DMS53 treated with DMSO at 0.1 percent for 48 hours (cell line): ENCODE results near the gene ABHD12B.
"Not testable (repeated sequence)": the region's sequence is repeated elsewhere in the genome, so short reads cannot be mapped to it uniquely, and the experiment has no call there.

ENCODE experiments used
- DNase-seq: peaks from one replicate; lab custom pipeline; 2025; ENCODE audit not compliant: unreplicated experiment; lab: John Stamatoyannopoulos, UW

Gene ABHD12B

DNA sequence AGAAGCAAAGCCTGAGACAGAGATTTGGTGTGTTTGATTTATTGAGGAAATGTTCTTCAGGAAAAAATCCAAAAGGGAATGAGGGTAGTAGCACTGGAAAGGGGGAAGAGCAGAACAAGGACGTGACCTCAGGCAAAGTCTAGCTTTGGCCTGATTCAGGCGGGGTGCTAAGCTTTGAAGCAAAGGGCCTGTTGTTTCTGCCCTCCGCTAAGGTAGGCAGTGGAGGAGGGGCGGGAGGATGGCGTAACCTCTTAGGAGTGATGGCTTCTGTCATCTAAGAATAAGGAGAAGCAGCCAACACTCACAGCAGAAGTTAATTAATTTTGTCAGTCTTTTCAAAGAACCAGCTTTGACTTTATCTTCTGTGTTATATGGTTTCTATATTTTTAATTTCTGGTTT lies 20.4 kb downstream of the ABHD12B start:
- DNase-seq = no peak

DNA sequence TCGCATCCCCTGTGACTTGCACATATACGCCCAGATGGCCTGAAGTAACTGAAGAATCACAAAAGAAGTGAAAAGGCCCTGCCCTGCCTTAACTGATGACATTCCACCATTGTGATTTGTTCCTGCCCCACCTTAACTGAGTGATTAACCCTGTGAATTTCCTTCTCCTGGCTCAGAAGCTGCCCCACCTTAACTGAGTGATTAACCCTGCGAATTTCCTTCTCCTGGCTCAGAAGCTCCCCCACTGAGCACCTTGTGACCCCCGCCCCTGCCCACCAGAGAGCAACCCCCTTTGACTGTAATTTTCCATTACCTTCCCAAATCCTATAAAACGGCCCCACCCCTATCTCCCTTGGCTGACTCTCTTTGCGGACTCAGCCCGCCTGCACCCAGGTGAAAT lies 24.6 kb downstream of the ABHD12B start:
- DNase-seq = not testable (repeated sequence)

DNA sequence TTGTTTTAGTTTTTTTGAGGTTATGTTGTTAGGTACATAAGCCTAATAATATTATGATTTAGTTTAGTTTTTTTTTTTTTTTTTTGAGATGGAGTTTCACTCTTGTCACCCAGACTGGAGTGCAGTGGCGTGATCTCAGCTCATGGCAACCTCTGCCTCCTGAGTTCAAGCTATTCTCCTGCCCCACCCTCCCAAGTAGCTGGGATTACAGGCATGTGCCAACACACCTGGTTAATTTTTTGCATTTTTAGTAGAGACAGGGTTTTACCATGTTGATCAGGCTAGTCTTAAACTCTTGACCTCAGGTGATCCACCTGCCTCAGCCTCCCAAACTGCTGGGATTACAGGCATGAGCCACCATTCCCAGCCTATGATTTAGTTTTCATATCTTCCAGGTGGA lies 25.2 kb downstream of the ABHD12B start:
- not testable (repeated sequence) for DNase-seq

DNA sequence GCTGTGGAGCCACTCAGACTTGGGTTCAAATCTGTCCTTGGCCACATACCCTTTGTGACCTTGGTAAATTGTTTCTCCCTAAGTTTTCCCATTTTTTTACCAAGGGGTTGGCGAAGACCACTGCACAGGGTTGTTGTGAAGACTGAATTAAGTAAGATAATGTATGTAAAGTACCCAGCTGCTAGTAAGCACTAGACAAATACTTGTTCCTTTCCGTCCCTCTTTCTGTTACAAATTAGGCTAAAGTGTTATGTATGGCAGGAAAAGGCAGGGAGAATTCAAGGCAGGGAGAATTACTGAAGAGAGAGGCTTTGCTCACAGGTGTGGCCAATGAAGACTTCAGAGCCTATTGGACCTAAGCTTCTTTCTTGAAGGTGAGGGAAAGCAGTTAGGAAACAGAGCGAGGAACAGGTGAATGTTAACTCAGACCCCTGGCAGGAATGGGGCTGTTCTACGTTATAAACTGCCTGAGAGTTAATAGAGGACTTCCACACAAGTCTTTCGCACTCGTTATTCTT lies 25.9 kb downstream of the ABHD12B start:
- no peak for DNase-seq

DNA sequence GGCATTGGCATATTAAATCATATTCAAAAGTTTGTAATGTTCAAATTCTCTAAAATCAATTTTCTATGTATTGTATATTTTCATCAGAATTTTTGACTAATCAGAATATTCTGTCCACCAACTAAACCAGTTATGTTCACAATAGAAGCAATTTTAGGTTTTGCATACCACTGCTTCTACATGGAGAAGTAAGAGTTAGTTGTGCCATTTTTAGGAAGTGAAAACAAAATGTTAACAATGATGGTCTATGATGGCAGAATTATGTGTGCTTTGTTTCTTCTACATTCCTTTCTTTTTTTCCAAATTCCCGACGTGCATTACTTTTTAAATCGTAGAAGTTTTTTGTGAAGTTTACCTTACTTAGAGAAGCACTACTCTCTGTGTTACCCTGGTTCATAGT lies 29.5 kb downstream of the ABHD12B start:
- DNase-seq = no peak

DNA sequence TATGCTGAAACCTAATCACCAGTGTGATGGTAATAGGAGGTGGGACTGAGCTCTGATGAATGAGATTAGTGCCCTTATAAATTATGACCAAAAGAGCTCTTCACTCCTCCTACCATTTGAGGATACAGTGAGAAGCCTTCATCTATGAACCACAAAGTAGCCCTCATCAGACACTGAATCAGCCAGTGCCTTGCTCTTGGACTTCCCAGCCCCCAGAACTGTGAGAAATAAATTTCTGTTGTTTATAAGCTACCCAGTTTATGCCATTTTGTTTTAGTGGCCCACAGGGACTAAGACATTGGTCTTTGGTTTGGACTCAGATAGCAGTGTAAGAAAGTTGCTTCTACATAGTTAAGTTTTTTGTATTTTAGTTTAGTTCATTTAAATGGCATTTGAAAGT lies 32.9 kb downstream of the ABHD12B start:
- no peak for DNase-seq

DNA sequence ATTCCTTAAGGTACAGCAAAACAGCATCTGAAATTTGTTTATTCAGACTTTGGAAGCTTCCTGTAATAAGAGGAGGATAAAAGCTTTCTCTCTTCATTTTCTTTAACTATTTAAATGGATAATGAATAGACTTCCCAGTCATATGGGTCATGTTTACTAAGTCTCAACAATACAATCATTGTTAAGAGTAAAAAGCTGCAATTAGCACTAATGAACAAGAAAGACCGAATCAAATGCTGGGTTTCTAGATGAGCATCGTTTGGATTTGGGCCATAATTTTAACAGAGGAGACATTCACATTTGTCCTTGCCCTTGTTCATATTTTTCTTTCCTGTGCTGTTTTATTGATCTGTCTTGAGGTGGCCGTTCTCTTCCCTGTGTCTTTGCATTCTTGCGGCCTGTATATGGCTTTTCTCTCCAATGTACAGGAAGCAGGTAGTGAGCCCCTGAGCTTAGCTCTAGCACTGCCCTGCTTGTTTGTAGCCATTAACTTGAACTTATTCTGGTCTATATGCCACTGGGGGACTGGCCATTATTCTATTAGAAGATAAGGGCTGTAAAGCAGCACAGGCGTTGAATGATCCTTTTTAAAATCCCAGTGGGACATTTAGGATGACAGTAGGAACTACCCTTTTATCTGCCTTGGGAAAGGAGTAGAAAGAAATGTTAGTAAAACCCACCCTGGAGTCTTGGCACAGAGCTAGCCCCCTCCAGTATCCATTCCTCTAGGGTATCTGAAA lies 34.6 kb downstream of the ABHD12B start:
- DNase-seq = no peak

DNA sequence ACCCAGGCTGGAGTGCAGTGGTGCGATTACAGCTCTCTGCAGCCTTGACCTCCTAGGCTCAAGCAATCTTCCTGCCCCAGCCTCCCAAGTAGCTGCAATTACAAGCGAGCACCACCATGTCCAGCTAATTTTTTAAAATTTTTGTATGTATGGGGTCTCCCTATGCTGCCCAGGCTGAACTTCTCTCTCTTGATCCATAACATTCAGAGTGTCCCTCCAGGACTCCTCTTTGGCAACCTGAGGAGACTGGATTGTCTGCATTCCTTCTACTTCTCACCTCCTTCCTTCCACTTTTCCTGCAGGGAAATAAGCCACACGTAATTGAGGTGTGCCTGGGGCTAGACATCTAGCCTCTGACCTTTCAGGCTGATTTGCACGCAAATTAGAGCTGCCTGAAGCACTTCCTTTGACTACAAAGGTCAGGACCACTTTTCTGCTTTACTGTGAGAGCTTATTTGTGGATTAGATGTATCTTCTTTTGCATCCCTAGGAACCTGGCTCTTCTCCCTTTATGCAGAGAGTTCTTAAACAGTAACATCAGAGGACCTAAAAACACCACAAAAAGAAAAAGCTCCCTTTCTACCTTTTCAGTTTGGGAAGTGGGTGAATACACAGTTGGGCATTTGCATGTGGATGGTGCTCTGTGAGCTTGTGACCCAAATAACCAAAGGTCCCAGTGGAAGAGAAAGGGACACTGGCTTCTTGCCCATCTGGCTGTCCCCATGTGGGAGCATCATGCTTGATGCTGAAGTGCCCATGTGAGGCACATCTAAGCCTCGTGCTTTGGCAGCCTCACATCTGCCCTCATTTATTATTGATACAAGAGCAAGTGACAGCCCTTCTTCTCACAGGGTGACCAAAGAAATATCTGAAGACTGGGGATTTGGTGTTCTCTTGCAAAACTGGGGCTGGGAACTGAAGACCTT lies 38.9 kb downstream of the ABHD12B start:
- no peak for DNase-seq

DNA sequence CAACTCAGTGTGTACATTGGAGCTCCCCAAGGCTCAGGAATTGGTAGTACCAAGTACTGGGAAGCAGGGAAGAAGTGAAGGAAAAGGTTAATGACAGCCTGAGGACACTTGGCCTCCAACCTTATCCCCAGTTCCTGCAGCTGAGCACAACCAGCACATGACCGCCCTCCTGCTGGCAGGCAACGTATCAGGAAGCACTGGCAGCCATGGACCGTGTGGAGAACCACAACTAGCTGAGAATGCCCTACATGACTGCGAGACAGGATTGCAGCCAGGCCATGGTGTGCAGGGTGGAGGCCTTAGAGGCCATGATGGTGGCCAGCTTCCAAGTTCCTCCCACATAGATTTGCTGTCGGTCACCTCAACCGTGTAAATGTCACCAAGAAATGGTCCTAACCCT lies 45.6 kb downstream of the ABHD12B start:
- no peak for DNase-seq

DNA sequence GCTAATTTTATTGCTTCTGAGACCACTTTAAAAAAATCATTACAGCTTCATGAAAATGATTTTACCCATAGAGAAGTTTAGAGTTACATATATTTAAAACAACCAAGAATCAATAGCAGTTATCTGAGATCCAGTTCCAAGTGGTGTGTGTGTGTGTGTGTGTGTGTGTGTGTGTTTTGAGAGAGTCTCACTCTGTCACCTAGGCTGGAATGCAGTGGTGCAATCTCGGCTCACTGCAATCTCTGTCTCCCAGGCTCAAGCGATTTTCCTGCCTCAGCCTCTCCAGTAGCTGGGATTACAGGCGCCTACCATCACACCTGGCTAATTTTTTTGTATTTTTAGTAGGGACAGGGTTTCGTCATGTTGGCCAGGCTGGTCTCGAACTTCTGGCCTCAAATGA lies 47.7 kb downstream of the ABHD12B start:
- DNase-seq = not testable (repeated sequence)

DNA sequence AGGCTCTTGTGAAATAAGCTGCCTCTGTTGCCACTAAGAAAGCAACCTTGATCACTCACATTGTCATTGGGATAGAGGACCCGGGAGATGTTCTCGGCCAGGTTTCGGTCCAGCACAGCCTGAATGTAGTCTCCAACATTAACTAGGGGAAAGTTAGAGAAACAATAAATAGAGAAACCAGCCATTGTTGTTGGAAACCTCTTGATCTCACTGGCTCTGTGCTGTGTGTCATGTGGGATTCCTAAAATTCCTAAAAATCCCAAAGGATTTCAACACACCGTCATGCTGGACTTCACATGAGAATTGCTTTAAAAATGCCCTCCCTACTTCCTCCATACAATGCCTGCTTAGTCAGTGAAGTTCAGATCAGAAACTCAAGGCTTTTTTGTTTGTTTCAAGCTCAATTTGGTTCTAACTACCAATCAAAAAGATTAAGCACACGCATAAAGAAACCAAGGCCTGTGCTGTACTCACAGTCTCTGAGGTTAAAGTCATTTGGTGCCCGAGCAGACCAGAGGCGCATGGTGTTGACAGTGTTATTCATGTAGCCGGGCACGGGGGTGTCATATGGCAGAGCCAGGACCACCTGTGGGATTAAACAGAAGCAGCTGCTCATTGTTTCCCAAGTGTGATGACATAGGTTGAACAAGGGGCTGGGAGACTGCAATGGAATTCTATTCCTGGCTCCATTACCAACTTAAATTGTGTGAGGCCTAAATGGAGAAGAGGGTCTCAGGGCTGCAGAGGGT lies 48.8 kb downstream of the ABHD12B start:
- no peak for DNase-seq

DNA sequence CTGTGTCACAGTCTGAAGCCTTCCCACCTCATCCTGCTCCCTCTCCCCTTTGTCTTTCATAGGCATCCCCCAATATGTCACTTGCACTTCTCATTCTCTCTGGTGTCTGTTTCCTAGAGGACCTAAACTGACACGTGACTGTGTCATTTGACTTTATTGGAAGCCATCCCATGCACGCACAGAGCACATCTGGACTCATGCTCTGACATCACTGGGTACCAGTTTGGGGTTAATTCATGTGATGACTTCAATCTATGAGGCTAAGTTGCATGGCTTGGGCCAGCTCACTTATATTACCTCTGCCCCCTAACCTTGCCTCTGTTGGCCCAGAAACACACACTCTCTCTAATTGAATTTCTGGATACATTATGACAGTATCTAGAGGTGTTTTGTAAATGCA lies 51.0 kb downstream of the ABHD12B start:
- DNase-seq = no peak

DNA sequence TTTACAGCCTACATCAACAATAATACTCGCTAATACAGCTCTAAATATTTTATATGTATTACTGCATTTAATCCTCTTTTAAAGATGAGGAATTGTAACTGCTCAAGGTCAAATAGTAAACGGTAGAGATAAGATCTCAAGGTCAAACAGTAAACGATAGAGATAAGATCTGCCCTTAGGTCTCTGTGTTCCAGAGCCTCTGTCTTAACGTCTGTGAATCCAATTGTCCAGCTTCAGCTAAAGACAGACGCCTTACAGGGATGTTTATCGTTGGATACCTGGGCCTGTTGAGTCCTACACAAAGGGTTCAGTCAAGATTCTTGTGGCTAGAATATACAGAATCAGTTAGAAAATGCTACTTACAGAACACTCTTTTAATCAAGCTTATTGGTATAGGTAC lies 52.4 kb downstream of the ABHD12B start:
- no peak for DNase-seq

DNA sequence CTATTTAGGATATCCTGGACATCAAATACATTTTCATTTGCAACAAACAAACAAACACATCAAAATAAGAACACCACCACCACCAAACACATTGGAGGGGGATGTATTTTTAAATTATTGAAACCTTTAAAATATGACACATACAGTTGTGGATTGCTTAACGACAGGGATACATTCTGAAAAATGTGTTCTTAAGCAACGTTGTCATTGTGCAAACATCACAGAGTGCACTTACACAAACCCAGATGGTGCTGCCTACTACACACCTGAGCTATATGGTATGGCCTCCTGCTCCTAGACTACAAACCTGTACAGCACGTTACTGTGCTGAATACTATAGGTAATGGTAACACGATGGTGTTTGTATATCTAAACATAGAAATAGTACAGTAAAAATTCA lies 53.0 kb downstream of the ABHD12B start:
- peak; percentile 33 for DNase-seq

DNA sequence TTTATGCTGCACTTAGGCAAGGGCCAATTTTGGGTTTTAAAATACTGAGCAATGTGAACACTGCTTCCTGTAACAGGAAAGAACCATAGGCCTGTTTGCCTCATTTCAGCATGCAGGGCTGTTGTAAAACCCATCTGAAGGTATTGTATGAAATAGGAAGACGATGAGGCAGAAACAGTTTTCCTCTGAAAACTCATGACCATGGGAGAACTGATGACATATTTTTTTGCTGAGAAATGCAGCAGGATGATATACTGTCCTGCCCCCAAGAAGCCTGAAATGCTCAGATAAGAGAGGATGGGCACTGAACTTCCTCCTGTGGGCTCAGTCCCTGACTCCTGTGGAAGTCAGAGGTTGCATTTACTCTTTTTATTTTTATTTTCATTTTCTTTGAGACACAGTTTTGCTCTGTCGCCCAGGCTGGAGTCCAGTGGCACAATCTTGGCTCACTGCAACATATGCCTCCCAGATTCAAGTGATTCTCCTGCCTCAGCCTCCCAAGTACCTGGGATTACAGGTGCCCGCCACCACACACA lies 55.1 kb downstream of the ABHD12B start:
- DNase-seq = no peak

DNA sequence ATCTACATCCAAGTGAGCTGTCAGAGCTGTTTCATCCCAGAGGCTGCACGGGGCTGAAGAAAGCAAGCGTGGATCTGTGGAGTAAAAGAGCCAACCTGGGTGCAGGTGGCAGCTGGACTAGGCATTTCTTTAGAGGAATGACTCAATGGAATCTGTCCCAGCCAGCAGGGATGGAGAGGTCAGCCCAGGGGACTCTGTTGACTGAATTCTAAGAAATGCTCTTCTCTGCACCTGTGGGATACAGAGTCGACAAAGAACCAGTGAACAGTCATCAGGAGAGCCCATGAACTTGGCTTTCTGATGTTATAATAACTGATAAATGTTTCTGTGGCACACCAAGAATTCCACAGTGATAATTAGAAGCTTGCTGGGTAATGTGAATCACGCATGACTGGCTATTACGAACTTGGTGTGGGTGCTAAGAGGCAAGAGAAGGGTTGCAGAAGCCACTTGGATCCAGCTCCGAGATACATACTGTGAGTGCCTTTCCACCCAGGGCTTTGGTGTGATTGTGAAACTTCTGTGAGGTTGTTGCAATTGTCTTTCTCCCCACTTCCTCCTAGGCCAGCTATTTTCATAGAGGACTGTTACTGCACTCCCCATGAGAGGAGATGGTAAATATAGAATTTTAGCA lies 56.3 kb downstream of the ABHD12B start:
- no peak for DNase-seq

DNA sequence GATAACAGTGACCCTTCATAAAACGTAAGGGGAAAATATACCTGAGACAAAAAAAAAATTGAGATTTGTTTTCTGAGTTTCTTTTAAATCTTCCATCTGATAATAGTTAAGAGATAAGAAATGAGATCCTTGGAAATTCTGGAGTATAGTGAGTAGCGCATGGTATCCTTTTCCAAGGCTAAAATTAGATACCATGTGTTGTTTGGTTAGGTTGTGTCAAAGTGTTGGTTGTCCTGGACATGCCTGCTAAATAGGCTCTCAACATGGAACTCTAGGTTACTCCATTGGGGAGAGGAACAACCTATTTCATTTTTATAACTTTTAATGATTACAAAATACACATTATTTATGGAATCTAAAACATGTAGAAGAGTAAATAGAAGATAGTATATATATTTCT lies 57.7 kb downstream of the ABHD12B start:
- no peak for DNase-seq

DNA sequence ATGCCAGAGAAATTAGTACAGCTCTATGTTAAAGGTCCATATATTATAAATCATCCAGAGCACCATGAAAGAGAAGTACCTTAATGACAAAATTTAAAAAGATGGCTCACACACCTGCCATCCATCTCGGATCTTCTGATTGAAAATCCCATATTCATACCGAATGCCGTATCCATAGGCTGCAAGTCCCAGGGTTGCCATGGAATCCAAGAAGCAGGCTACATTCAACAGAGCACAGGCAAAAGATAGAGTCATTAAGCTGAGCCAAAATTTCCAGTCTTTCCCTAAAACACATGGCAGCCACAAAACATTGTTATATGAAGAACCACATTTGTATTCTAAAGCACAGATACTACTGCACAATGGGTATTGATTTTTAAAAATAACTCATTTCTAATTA lies 59.7 kb downstream of the ABHD12B start:
- no peak for DNase-seq

DNA sequence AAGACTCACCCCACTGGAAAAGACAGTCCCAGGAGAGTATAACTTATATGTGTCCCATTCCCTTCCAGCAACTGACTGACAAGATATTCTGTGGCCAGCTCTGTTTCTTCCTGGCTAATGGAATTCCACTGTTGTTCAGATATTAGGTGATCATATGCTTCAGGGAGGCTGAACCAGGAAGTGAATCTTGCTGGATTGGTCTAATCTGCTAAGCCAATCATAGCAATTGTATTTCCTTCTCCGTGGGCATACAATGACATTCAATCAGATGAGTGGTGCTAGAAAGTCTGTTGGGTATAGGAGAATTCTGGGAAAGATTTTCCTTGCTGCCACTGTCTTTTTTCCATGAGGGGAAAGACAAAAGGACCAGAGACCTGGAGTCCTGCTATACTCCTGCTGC lies 60.3 kb downstream of the ABHD12B start:
- DNase-seq = no peak

DNA sequence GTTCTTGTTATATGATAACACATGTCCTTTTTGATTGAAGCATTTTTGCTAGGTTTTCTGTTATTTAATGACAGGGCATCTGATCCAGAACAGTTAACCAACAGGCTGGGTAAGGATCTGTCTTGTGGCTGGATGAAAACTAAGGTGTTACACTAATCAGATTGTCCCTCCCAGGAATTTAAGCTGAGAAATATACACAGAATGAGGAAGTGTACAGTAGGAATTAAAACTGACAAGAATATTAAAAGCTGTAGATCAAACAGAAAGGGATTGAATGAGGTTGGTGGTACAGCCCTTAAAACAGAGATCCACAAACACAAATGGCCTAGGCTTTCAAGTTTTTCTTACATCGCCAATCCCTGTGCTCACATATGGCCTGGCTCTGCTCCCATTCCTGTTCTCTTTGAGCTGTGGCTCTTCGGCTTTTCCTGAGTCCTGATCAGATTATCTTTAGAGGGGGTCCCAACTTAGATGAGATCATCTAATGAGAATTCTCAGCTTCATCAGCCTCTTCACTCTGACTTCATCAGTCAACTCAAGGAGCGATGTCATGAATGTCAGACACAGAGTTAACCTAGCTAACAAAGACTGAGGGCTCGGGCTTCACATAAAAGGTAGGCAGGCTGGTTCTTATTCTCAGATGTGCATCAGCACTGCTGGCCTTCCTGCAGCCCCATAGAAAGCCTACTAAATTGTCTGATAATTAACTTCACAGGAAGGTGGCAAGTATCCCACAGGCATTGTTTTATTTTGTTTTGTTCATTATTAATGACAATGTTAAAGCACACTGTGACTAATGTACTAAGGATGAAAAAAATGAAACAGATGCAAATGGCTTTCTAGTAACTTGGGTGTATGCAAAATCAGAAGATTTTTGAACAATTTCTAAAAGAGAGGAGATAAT lies 61.0 kb downstream of the ABHD12B start:
- DNase-seq = no peak
